HG03139 (cell line): ENCODE results near the gene SMPD3.

Source experiments
- ATAC-seq: cut with Tn5 transposase; IDR thresholded peaks from one replicate; pipeline ENCODE4 v1.9.1; 2021; ENCODE audit not compliant: unreplicated experiment

The SMPD3 gene

DNA sequence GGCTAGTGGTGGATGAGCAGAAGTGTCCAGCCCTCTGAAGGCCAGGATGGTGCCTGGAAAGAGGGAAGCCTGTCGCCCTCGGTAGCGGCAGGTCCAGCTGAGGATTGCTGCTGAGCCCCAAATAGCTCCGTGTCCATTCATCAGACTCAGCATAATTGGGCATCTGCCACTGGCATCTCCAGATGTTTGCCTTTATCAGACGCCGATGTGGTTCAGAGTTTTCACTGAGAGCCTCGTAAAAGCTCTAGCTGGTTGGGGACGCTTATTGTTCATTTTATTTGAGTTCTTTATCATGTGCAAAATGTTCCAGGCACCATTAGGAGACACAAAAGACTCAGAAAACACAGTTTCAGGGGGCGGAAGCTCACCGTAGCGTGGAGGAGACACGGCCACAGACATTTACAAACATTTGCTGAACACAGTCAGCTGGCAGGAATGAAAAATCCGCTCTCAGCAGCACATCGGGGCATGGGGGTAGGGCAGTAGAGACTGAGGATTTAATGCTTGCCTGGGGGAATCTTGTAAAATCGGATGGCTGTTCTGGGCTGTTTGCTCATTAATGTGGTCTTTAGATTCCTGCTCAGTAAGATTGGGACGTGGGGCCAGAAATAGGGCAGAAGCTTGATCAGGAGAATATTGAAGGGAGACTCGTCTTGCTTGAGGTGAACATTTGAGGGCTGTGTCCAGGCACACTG is 41.7 kb downstream of the SMPD3 start:
- ATAC-seq = no peak

- no peak for ATAC-seq
These were observed 43.5 kb downstream of the SMPD3 start for GRCh38 chr16:68404736-68405345.

GRCh38 chr16:68403704-68404103 is 44.6 kb downstream of the SMPD3 start:
- no peak for ATAC-seq

GRCh38 chr16:68403177-68403576 is 45.1 kb downstream of the SMPD3 start:
- no peak for ATAC-seq

DNA sequence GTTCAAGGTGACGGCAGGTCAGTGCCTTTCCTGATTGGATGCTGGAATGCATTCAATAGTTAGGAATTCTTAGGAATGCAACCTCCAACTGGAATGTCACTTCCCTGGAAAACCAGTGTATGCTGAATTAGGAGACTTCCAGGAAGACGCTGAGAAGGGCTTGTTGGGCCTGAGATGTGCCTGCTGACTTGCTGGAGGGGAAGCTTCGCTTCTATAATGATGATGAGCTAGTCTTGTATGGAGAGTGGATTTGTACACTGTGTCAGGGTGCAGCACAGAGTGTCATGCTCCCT is 45.6 kb downstream of the SMPD3 start:
- ATAC-seq = no peak

- no peak for ATAC-seq
These were observed 46.2 kb downstream of the SMPD3 start for GRCh38 chr16:68401871-68402747.

- ATAC-seq = no peak
These were observed 47.3 kb downstream of the SMPD3 start for GRCh38 chr16:68400924-68401460.

GRCh38 chr16:68400083-68400923 is 48.0 kb downstream of the SMPD3 start:
- no peak for ATAC-seq

DNA sequence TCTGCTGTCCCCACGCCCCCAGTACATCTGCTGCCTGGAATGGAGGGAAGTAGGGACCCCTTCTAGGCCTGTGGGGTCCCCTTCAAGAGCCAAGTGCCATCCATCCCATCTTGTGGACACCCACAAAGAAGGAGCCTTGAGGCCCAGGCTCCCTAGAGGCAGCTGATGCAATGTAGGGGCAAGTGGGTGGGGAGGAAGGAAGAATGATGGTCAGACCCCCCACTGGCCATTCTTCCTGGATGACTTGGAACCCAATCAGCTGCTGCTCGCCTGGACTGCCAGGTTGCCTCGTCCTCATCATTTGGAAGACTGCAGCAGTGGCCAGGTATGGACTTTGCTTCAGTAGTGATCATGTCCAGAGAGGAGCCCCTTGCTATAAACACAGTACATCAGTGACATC is 48.9 kb downstream of the SMPD3 start:
- ATAC-seq = no peak

DNA sequence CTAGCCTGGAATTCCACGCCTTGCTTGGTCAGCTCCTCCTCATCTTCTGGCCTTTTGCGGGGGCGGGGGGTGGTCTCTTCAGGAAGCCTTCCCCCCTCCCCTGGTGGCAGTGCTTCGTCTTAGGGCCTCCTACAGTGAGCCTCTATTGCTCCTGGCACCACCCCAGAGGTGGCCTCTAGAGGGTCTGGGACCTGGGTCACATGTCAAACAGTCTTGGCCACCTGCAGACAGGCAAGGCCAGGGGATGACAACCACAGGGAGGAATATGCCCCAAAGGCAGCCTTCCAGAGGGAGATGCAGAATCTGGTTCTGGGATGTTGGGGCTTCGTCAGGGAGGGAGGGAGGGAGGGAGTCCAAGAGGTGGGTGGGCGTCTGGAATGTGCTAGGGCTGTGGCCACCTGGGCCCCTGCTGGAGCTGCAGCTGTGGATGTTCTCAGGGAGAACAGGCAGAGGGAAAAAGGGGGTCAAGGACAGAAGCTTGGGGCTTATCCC is 50.6 kb downstream of the SMPD3 start:
- no peak for ATAC-seq

DNA sequence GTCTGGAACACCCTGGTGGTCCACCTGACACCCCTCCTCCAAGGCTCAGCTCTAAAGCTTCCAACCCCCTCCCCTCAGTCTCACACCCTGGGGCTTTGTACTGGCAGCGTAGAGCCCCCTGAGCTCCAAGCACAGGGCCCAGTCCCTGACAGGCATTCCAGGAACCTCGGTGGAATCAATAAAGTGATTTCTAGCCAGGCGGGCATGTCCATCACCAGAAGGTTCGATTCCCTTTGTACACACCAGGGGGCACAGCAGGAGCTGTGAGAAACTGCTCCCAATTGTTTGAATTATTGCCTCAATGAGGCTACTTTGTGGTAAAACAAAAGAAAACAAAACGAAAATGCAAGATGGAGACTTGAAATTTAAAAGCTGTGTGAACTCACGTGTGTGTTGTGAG is 51.8 kb downstream of the SMPD3 start:
- ATAC-seq = no peak

DNA sequence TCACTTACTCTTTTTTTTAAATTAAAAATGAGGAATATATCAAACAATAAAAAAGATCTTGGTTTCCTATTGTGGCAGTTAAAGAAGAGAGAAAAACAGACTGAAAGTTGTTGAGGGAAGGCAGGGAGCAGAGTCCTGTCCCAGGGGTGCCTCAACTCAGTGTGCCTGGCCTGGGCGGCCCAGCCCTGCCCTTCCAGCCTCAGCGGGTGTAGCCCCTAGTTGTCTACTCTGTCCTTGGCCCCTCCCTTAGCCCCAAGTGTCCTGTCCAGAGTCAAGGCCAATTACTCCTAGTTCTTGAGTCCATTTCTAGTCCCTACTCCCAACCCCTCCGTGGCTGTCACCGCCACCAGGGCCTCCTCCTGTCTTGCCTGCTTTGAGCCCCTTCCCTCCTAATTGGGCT is 52.5 kb downstream of the SMPD3 start:
- ATAC-seq = no peak

DNA sequence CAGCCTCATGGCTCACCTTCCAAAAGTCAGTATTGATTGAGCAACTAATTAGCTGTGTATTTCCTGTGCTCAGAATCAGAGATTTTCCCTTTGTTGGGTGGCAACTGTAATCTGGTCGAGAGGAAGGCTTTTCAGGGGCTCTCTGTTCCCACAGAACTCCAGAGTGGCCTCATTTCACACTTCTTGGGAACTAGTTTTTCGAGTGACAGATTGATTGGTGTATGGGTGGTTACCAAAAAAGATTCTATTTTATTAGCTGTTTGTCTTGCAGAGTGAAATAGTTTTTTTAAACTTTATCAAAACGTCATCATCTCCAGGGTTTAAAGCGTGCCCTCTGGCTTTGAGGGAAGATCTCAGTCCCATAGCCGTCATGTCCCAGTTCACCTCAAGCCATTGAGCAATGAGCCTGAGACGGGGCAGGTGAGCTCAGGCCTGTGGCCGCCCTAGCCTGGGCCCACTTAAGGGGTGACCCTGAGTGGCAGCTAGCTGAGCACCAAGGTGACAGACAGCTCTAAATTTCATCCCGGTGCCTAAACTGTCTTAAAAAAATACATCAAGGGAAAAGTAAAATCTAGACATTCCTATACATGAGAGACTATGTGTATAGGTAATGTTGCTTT is 53.0 kb downstream of the SMPD3 start:
- ATAC-seq = no peak

DNA sequence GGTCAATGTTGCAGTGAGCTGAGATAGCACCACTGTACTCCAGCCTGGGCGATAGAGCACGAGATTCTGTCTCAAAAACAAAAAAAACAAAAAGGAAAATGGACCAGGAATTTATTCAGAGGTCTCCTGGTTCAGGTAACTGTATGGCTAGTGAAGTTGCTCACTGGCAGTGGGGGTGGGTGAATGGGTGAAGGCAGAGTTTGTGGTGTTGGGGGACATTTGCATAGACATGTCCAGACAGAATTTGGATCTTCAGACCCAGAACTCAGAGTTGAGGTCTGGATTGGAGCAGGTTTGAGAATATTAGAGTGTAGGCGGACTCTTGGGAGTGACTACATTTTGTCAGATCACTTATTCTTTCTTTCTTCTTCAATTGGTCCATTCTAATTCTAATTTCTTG is 55.0 kb downstream of the SMPD3 start:
- ATAC-seq = no peak

DNA sequence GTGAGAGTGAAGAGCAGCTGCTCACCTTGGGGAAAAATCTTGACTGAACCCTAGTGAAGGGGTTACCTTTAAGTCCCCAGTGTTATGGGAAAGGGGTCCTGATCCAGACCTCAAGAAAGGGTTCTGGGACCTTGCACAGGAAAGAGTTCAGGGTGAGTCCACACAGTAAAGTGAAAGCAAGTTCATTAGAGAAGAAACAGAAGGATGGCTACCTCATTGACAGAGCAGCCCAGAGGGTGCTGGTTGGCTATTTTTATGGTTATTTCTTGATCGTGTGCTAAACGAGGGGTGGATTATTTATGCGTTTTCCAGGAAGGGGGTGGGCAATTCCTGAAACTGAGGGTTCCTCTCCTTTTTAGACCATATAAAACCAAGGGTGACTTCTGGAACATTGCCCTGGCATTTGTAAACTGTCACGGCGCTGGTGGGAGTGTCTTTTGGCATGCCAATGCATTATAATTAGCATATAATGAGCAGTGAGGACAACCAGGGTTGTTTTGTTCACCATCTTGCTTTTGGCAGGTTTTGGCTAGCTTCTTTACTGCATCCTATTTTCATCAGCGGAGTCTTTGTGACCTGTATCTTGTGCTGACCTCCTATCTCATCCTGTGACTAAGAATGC is 58.4 kb downstream of the SMPD3 start:
- ATAC-seq = no peak

- ATAC-seq = no peak
These were observed 59.3 kb downstream of the SMPD3 start for GRCh38 chr16:68389006-68389405.

GRCh38 chr16:68388124-68388523 is 60.2 kb downstream of the SMPD3 start:
- ATAC-seq = no peak

DNA sequence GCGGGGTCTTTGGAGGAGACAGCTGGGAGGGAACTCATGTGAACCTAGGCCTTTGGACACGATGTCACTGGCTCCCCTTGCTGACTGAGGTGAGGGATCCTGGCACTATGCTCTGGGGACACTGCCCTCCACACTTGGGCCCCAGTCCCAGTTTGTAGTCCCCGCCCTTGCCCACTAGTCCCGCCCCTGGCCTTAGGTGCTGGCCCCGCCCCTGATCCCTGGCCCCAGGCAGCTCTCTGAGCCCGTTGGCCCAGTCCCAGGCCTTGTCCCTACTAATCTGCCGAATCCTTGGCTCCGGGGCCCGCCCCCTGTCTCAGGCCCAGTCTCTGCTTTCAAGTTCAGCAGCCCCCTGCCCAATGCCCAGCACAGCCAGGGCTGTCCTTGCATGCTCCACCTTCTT is 61.0 kb downstream of the SMPD3 start:
- ATAC-seq = no peak

DNA sequence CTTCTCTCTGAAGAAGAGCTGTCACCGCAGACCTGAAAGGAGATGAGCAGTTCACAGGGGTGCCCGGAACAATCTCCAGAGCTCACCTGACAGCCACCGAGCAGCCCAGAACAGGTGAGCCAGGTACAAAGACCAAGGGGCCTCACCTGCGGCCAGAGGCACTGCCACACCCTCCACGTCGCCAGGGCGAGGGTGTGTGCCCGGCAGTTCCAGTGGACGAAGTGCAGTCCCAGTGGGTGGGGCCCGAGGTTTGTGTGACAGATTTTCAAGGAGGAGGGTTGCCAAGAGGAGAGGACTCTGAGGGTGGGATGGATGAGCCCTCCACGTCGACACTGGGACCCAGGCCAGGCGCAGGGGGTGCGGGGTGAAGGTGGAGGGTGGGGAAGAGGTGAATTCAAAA is 61.7 kb downstream of the SMPD3 start:
- ATAC-seq = no peak

DNA sequence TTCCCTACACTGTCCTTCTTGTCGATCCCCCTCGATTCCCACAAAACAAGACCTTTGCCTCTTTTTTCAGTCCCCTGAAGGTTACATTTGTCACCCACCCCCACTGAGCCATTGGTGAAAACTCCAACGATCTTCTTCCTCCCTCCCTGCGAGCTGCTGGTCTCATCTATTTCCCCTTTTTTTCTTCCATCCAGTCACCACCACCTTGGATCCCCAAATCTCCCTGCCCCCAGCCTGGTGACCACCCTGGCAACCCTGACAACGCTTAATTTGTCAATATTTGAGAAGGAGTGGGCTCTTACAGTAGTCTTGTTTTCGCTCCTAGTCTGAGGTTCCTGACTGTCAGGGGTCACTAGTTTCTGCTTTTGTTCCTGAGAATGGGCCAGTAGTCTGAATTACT is 62.9 kb downstream of the SMPD3 start:
- no peak for ATAC-seq
